Stimulated activated naive CD4-positive, alpha-beta T cell (primary cell): ENCODE results near the gene CRADD.

Experiments used
- DNase-seq, 6 experiments: peaks; one replicate each; lab custom pipeline; 2025; lab: John Stamatoyannopoulos, UW

The CRADD gene

DNA sequence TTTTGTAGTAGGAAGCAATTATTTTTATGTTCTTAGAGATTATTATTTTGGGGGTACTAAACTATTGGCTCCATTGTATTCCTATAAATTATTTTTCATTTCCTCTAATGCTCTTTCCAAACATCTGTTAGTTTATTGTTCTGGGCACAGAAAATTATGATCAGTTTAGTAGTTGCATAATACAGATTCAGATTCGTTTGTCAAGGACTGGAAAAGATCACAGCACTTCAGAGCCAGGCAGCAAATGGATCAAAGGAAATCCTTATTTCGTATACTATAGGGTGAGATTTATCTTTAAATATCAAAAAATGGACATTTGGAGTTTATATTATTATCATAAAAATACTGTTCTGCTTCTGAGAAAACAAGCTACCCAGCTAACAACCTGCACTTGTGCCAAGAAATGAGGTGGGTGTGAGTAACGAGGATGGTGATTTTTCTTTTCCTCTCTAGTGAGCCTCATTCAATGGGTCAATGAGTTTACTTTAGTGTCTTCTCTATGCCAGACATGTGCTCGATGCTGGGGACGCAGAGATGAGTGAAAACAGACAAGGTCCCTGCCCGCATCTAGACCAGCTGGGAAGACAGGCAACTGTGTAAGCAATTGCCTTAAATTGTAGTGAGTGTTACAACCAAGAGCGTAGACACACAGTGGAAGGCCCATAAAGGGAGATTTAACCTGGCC lies 262.6 kb downstream of the CRADD start:
- DNase-seq, result no peak

DNA sequence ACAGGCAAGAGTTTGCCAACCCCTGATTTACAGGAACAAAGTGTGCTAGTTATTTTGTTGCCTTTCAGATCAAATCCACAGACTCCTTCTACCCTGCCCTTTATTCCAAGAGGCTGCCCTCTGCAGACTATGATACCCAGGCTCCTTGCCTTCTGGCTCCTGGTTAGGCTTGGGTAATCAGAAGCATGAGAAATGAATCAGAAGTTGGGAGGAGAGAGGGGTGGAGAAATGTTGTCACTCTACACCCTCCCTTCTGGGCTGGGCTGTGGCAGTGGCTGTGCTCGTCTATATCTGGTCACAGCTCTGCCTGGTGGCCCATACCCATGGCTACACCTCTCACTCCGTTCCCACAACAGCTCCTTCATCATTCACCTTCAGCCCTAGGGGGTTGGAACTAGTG lies 266.6 kb downstream of the CRADD start:
- no peak for DNase-seq

DNA sequence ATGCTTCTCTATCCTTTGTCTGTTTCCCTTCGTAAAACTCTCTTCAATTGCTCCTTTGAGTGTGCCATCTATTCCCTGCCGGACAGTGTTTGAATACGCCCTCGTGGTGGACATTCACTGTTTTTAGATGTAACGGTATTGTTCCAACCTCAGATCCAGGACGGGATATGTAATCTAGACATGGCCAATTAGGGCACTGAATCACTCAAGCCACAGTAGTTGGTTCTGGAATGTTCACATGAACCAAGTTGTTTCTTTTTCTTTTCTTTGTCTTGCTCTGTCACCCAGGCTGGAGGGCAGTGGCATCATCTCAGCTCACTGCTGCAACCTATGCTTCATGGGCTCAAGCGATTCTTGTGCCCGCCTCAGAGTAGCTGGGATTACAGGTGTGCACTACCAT lies 267.0 kb downstream of the CRADD start:
- no peak for DNase-seq
